Fibroblast of lung (primary cell): Measurements from ENCODE around the gene ARHGAP42. TPM values are rescaled to one million over a fixed set of nuclear protein-coding genes. Genes with fewer than 3 reads are reported as not detected.

ENCODE experiments used
- DNase-seq, 2 donors: peaks; one replicate each; pipeline versions ENCODE4 v3.0.0 to v3.0.0-alpha.2; 2010; ENCODE audit warnings: low read depth in 2 of 2
- H2AFZ ChIP-seq: 2 replicates; pipeline ENCODE4 v1.5.1; 2012; ENCODE audit warnings: low read length, control low read depth, inconsistent platforms
- H3K27ac ChIP-seq: 2 replicates; pipeline ENCODE4 v1.5.1; 2011; ENCODE audit warnings: low read length, control low read depth; ENCODE audit not compliant: insufficient read depth
- H3K27me3 ChIP-seq: 2 replicates; pipeline ENCODE4 v1.5.1; 2011; ENCODE audit warnings: mild to moderate bottlenecking, low read length; ENCODE audit not compliant: control insufficient read depth, insufficient read depth
- H3K36me3 ChIP-seq: 2 replicates; pipeline ENCODE4 v1.5.1; 2011; ENCODE audit warnings: low read length; ENCODE audit not compliant: control insufficient read depth, insufficient read depth
- H3K4me1 ChIP-seq: 2 replicates; pipeline ENCODE4 v1.5.1; 2011; ENCODE audit warnings: low read length; ENCODE audit not compliant: control insufficient read depth, insufficient read depth; ENCODE audit errors: extremely low read depth
- H3K4me2 ChIP-seq: 2 replicates; pipeline ENCODE4 v1.5.1; 2011; ENCODE audit warnings: low read length, control low read depth; ENCODE audit not compliant: insufficient read depth; ENCODE audit errors: extremely low read depth
- H3K4me3 ChIP-seq, 4 experiments: fragments of 200-600 bp in 1 of 4; sonication (generic) in 1 of 4; replicated peaks in 1 of 4; 2 replicates each; pipeline ENCODE4 v1.5.1; 2011 to 2016; ENCODE audit warnings: low read length in 4 of 4, low read depth in 3 of 4, mild to moderate bottlenecking in 3 of 4, control low read depth in 2 of 4, inconsistent platforms in 1 of 4, mixed read lengths in 1 of 4; ENCODE audit not compliant: insufficient read depth in 1 of 4; ENCODE audit errors: control extremely low read depth in 1 of 4
- H3K79me2 ChIP-seq: 2 replicates; pipeline ENCODE4 v1.5.1; 2012; ENCODE audit warnings: mild to moderate bottlenecking, low read length, inconsistent platforms; ENCODE audit not compliant: control insufficient read depth, insufficient read depth
- H3K9ac ChIP-seq: 2 replicates; pipeline ENCODE4 v1.5.1; 2011; ENCODE audit warnings: mild to moderate bottlenecking, low read length, control low read depth; ENCODE audit not compliant: insufficient read depth
- H3K9me3 ChIP-seq: 2 replicates; pipeline ENCODE4 v1.5.1; 2012; ENCODE audit warnings: low read depth, low read length; ENCODE audit not compliant: control insufficient read depth, insufficient read depth
- H4K20me1 ChIP-seq: 2 replicates; pipeline ENCODE4 v1.5.1; 2011; ENCODE audit warnings: low read length; ENCODE audit not compliant: control insufficient read depth, insufficient read depth; ENCODE audit errors: extremely low read depth
- EZH2 ChIP-seq: IDR thresholded peaks from 2 replicates; pipeline ENCODE4 v1.5.1; 2012; ENCODE audit warnings: low read length, control low read depth, mild to moderate bottlenecking; ENCODE audit errors: missing control alignments
- polyA plus RNA-seq, 2 donors: library from polyadenylated mRNA; depleted of rRNA in 1 of 2; stranded (reverse) in 1 of 2; unstranded in 1 of 2; fragments of >200 nt; gene quantifications; 2 replicates each; pipeline ENCODE4 v1.2.1, GENCODE V29; 2011 to 2012; ENCODE audit warnings: missing spikeins in 1 of 2
- total RNA-seq: library from RNA; depleted of rRNA; stranded (reverse); fragments of >200 nt; gene quantifications from 2 replicates; pipeline ENCODE4 v1.2.1, GENCODE V29; 2014
- TF ChIP-seq, protein P1 (sequence below), 2 donors: IDR thresholded peaks in 1 of 2; conservative IDR thresholded peaks in 1 of 2; 1 replicate in 1 of 2; 2 replicates in 1 of 2; pipeline ENCODE4 v1.5.1; 2011 to 2012; ENCODE audit warnings: low read length in 2 of 2, control low read depth in 1 of 2, inconsistent platforms in 1 of 2, low read depth in 1 of 2, mild to moderate bottlenecking in 1 of 2

The ARHGAP42 gene
- total and polyA plus RNA-seq, 2 donors (not counting 1 experiment from before 2014, with no cell fraction given), result 8.0 to 13.4 TPM

DNA sequence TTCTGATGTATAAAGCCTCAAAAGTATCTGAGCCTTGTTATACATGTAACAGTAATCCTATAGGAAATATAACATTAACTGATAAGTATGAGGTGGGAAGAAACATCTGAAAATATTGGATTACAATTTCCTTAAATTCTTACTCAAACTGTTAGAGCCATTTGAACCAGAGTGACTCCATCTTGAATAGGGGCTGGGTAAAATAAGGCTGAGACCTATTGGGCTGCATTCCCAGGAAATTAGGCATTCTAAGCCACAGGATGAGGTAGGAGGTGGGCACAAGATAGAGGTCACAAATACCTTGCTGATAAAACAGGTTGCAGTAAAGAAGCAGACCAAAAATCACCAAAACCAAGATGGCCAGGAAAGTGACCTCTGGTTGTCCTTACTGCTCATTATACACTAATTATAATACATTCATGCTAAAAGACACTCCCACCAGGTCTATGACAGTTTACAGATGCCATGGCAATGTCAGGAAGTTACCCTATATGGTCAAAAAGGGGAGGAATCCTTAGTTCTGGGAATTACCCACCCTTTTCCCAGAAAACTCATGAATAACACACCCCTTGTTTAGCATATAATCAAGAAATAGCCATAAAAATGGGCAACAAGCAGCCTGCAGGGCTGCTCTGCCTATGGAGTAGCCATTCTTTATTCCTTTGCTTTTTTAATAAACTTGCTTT is 327.7 kb downstream of the ARHGAP42 start:
- Histone ChIP-seq H3K36me3 (no peaks in the 10 kb centered on the region), H3K9ac (no peak overlapping the region), H3K4me1 (no peaks in the 10 kb centered on the region), H3K27ac (no peak overlapping the region), H4K20me1 (no peaks in the 10 kb centered on the region), H3K9me3 (no peaks in the 10 kb centered on the region), H3K79me2 (no peaks in the 10 kb centered on the region), H2AFZ (no peak overlapping the region), H3K4me3 (no peak overlapping the region), H3K4me2 (no peak overlapping the region), H3K27me3 (no peaks in the 10 kb centered on the region)
- no peak for TF ChIP-seq EZH2
- TF ChIP-seq, protein P1, sequence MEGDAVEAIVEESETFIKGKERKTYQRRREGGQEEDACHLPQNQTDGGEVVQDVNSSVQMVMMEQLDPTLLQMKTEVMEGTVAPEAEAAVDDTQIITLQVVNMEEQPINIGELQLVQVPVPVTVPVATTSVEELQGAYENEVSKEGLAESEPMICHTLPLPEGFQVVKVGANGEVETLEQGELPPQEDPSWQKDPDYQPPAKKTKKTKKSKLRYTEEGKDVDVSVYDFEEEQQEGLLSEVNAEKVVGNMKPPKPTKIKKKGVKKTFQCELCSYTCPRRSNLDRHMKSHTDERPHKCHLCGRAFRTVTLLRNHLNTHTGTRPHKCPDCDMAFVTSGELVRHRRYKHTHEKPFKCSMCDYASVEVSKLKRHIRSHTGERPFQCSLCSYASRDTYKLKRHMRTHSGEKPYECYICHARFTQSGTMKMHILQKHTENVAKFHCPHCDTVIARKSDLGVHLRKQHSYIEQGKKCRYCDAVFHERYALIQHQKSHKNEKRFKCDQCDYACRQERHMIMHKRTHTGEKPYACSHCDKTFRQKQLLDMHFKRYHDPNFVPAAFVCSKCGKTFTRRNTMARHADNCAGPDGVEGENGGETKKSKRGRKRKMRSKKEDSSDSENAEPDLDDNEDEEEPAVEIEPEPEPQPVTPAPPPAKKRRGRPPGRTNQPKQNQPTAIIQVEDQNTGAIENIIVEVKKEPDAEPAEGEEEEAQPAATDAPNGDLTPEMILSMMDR (conservative IDR thresholded peaks at IDR 0.05 in 1 of 2, IDR thresholded peaks at IDR 0.05 in 1 of 2; ENCODE audit: low read depth in 1 of 2, low read length in 2 of 2), result no peak
- DNase-seq, result no peak

DNA sequence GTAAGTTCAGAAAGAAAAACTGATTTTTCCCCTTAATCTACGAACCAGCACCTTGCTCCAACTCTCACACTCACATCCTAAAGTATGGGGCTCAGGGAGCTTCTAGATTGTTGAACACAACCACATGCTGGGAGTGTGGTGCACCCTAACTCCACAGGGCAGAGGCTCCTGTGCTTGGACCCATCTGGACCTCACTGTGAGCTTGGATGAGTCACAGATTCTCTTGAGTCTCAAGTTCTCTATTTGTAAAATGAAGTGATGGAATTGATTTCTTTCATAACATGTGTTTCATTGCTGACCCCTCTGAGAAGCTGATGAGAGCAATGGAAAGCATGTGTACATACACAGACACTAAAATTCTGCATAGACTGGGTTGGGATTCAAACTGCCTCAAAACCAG is 332.8 kb downstream of the ARHGAP42 start:
- Histone ChIP-seq H2AFZ (no peak overlapping the region), H3K27ac (no peak overlapping the region), H3K4me1 (no peaks in the 10 kb centered on the region), H3K9ac (no peak overlapping the region), H3K9me3 (no peaks in the 10 kb centered on the region), H3K79me2 (no peaks in the 10 kb centered on the region), H3K4me2 (no peak overlapping the region), H3K4me3 (no peak overlapping the region), H4K20me1 (no peaks in the 10 kb centered on the region), H3K36me3 (no peaks in the 10 kb centered on the region), H3K27me3 (no peaks in the 10 kb centered on the region)
- no peak for TF ChIP-seq EZH2
- TF ChIP-seq, protein P1 (conservative IDR thresholded peaks at IDR 0.05 in 1 of 2, IDR thresholded peaks at IDR 0.05 in 1 of 2; ENCODE audit: low read depth in 1 of 2, low read length in 2 of 2), result no peak
- DNase-seq, result peak in 1 of 2 donors; percentile 4

DNA sequence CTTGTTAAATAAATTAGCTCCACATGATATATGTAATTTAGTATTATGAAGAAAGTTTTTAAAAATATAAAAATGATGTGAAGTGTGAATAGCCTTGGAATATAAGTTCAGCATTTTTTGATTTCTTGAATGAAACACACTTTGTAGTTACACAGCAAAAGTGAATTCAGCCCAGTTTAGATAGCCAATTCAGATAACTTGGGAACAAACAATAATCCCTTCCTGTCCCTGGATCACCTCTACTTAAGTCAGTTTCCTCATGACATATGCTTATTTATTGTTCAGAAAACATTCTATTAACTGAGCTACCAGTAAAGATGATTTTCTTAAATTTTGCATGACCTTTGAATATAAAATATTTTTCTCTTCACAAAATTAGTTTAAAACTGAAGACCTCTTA is 335.2 kb downstream of the ARHGAP42 start:
- DNase-seq, result no peak
- H3K27me3 ChIP-seq, result no peaks in the 10 kb centered on the region
- no peaks in the 10 kb centered on the region for H3K36me3 ChIP-seq
- no peaks in the 10 kb centered on the region for H3K9me3 ChIP-seq
- H3K27ac ChIP-seq, result no peak overlapping the region
- H4K20me1 ChIP-seq, result no peaks in the 10 kb centered on the region
- H2AFZ ChIP-seq, result no peak overlapping the region
- no peak for TF ChIP-seq EZH2
- TF ChIP-seq, protein P1 (conservative IDR thresholded peaks at IDR 0.05 in 1 of 2, IDR thresholded peaks at IDR 0.05 in 1 of 2; ENCODE audit: low read depth in 1 of 2, low read length in 2 of 2), result no peak
- no peak overlapping the region for H3K4me3 ChIP-seq
- H3K79me2 ChIP-seq, result no peaks in the 10 kb centered on the region
- no peak overlapping the region for H3K4me2 ChIP-seq
- H3K9ac ChIP-seq, result no peak overlapping the region
- H3K4me1 ChIP-seq, result no peaks in the 10 kb centered on the region
